Astrocyte (in vitro differentiated cells and primary cell): ENCODE results near the gene CBLL1.

Source experiments
- CTCF ChIP-seq: IDR thresholded peaks from 2 replicates; pipeline ENCODE4 v1.5.1; 2011; ENCODE audit warnings: low read depth, mild to moderate bottlenecking, inconsistent platforms, low read length, moderate library complexity; ENCODE audit not compliant: insufficient read depth
- EZH2 ChIP-seq: IDR thresholded peaks from 2 replicates; pipeline ENCODE4 v1.6.1; 2012; ENCODE audit warnings: mild to moderate bottlenecking, low read length, inconsistent platforms; ENCODE audit not compliant: insufficient read depth

DNA sequence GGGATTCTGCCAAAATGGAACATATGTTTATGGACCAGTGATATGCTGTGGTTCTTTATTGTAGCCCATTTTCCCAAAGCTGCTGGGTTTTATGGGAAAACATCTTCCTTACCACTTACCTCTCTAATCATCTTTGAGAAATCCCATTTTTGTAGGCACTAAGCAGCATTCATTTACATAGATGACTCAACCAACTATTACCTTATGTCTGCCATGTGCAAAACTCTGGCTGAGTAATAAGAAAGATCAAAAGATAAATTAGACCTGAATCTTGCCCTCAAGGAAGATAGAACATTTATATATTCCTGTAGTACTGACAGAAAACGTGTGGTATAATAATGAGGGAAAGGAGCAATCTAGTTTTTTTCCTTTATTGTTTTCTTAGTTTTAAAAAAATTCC is 24.3 kb downstream of the CBLL1 start:
- TF ChIP-seq CTCF (no peak), EZH2 (no peak)
